GM21528 (cell line): Measurements from ENCODE around the gene PBLD.

ENCODE experiments used
- ATAC-seq: cut with Tn5 transposase; IDR thresholded peaks from one replicate; pipeline ENCODE4 v1.9.1; 2021; ENCODE audit warnings: mild to moderate bottlenecking, moderate library complexity; ENCODE audit not compliant: unreplicated experiment, low FRiP score

The PBLD gene

GRCh38 chr10:68332259-68333057, at the start of gene PBLD:
TSS of gene PBLD (minus strand) at chr10:68332928. CDS start at chr10:68306844, 26,084 bp downstream.
- ATAC-seq, result peak; percentile 24

GRCh38 chr10:68371604-68372003, 38.9 kb upstream of the PBLD start:
- no peak for ATAC-seq

DNA sequence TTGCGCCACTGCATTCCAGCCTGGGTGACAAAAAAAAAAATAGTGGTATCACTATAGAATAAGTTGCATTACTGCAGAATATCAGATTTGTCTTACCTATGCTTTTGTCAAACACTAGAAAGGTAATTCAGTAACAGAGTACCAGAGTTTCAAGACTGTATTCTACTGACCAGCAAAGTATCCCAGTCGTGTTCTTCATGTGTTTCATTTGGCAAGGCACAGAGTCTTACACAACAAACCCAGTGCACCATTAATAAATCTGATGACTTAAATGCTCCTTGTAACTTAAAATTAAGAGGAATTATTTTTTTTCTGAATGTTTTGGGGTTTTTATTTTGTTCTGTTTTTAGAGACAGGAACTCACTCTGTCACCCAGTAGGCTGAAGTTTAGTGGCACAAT, 34.4 kb upstream of the PBLD start:
- no peak for ATAC-seq

- no peak for ATAC-seq
Observed at GRCh38 chr10:68366600-68366999, 33.9 kb upstream of the PBLD start.

GRCh38 chr10:68365611-68366010, 32.9 kb upstream of the PBLD start:
- ATAC-seq, result no peak

DNA sequence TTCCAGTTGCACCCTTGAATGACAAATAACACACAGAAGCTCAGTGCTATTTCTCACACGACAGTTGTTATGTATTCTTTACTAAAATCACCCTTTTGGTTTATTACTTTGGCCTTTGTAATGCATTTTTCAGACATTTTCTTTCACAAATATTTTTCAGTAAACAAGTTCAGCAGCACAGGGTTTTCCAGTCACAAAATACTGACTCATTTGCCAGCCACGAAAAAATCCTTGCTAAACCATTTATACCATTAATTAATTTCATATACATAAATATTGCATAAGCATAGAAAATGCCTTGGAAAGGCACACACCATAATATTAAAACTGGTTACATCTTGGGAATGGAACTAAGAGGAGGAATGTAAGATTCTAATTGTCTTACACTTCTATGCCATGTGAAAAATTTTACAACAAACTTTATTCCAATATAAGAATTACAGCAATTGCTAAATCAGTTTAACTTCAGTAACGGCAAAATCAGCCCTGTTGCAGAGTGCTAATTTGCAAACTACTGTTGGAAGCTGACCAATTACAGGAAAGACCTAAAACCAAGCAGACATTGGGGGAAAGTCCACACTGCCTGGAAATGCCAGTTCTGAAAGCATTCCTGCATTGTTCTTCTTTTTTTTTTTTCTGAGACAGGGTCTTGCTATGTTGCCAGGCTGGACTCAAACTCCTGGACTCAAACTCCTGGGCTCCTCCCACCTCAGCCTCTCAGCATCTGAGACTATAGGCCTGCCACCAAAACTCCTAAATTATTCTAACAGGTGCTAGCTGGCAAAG, 31.6 kb upstream of the PBLD start:
- no peak for ATAC-seq

DNA sequence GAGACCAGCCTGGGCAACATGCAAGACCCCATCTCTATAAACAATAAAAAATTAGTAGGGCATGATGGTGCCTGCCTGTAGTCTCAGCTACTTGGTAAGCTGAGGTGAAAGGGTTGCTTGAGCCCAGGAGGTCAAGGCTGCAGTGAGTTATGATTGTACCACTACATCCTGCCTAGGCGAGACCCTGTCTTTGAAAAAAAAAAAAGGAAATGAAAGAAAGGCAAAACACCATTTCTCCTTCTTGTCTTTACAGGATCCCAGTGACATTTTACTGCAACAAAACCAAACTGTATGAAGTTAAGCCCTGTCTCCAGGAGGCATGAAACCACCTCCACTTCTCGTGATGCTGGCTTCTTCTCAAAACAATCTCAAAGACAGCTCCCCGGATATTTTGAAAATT, 29.9 kb upstream of the PBLD start:
- ATAC-seq, result no peak

- ATAC-seq, result no peak
Observed at GRCh38 chr10:68359189-68359588, 26.5 kb upstream of the PBLD start.

GRCh38 chr10:68353537-68353936, 20.8 kb upstream of the PBLD start:
- ATAC-seq, result no peak

GRCh38 chr10:68348265-68348741, 15.6 kb upstream of the PBLD start:
- peak; percentile 53 for ATAC-seq

DNA sequence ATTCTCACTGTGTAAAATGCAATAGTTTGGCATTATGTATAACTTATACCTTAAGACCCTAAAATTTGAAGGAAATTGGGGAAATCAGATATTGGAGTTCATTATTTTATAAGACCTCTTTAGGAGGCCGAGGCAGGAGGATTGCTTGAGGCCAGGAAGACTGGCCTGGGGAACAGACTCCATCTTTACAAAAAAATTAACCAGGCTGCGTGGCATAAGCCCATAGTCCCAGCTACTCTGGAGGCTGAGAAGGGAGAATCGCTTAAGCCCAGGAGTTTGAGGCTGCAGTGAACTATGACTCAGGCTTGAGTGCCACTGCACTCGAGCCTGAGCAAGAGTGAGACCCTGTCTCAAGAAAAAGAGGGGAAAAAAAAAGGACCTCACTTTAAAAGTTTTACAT, 14.0 kb upstream of the PBLD start:
- ATAC-seq, result no peak

DNA sequence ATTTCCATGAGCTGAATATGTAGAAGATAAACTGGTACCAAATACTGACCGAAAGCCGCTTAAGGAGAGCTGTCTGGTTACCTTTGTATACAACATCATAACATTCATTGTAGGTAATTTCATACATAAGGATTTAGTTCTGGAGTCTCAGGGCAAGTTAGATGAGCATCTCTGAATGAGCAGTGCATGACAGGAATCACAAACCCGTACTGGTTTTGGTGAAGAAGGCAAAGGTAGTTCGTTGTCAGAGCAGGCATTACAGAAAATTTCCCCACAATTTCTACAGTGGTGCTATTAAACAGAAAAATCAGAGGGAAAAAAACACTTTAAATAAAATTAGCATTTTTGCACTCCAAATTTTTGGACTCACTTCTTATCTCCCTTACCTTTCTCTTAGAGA, 12.9 kb upstream of the PBLD start:
- no peak for ATAC-seq

- no peak for ATAC-seq
Observed at GRCh38 chr10:68342909-68343516, 10.3 kb upstream of the PBLD start.

DNA sequence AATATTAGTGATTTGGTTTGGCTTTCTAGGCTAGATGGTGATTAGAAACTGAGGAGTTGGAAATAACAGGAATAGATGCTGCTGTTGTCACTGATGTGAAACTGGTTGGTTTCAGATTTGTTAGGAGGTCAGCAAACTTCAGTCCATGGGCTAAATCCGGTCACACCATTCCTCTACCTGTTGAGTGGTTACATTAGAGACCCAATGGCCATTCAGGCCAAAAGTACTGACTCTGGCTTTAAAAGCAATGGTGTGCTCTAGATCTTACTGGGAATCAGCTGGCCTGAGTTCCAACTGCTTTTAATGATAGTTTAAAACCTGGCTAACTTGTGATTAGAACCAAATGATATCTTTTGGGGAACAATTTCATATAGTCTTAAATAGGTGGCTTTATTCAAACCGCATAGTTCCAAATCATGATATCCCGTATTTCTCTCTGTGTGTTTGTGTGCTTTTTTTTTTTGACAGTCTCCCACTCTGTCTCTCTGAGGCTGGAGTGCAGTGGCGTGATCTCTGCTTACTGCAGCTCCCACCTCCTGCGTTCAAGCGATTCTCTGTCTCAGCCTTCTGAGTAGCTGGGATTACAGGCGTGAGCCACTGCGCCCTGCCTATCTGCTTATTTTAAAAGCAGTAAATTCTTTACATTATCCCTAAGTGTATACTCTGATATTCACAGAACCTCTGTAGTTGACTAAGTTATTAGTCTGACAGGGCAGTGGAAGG, 7.8 kb upstream of the PBLD start:
- no peak for ATAC-seq

- no peak for ATAC-seq
Observed at GRCh38 chr10:68336754-68337351, 4.1 kb upstream of the PBLD start.

DNA sequence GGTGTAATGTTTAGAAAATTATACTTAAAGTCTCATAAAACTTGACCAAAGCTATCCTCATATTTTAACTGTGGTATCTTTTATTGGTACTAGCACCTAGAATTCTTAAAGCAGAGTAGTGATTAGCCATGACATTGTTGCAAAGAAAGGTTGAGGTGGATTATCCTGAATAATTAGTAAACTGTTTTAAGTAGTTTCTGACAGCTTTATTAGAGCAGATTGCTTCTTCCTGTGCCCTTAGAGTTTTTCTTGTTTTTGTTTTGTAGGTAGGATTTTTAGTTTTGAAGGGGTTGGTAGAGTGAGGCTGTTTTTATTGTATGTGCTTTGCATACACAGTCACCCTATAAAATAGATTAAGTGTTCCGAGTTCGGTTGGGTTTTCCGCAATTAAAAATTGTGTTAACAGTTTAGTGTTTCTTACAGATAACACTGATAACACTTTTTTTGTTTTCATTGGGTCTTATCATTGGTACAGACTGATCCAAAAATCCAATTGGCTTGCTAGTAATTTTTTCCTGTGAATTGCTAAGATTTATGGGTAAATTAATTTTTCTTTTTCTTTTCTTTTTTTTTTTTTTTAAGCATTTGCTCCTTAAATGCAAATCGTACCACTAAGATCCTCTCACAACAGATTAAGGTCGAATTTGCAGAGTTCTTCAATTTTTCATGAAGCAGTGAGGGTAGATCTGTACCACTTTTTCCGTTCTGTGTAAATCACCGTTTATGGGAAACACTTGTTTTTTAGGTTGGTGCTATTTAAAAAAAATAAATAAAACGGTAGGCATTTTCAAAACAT, 2.1 kb upstream of the PBLD start:
- ATAC-seq, result no peak

- no peak for ATAC-seq
Observed at GRCh38 chr10:68333440-68334431, 1.0 kb upstream of the PBLD start.

- ATAC-seq, result no peak
Observed at GRCh38 chr10:68333058-68333395, 299 bp upstream of the PBLD start.
